OCI-LY1 (cell line): ENCODE data around the gene SPNS2.

ENCODE experiments used
- H2AFZ ChIP-seq: fragments of 200-600 bp; sonication (generic), shearing (Covaris generic); 2 replicates; pipeline ENCODE4 v1.6.0; 2014; ENCODE audit warnings: antibody characterized with exemption, mild to moderate bottlenecking, low read length
- H3F3A ChIP-seq: fragments of 200-600 bp; sonication (generic), shearing (Covaris generic); 2 replicates; pipeline ENCODE4 v1.6.0; 2014; ENCODE audit warnings: mild to moderate bottlenecking, antibody characterized with exemption, low read length, moderate library complexity; ENCODE audit not compliant: insufficient read depth
- H3K27ac ChIP-seq: fragments of 200-600 bp; sonication (generic); 2 replicates; pipeline ENCODE4 v1.5.1; 2014; ENCODE audit warnings: low read length, mixed run types, mild to moderate bottlenecking, low read depth; ENCODE audit not compliant: poor library complexity, severe bottlenecking
- H3K27me3 ChIP-seq: fragments of 200-600 bp; sonication (generic); 2 replicates; pipeline ENCODE4 v1.6.0; 2014; ENCODE audit warnings: antibody characterized with exemption, mild to moderate bottlenecking, low read length, moderate library complexity; ENCODE audit not compliant: insufficient read depth
- H3K36me3 ChIP-seq: fragments of 200-600 bp; sonication (generic); 2 replicates; pipeline ENCODE4 v1.6.1; 2014; ENCODE audit warnings: mild to moderate bottlenecking, antibody characterized with exemption, low read length, moderate library complexity, mixed read lengths; ENCODE audit not compliant: insufficient read depth
- H3K4me1 ChIP-seq: fragments of 200-600 bp; sonication (generic); 2 replicates; pipeline ENCODE4 v1.5.1; 2014; ENCODE audit warnings: mild to moderate bottlenecking, low read length, moderate library complexity; ENCODE audit not compliant: insufficient read depth, severe bottlenecking
- H3K4me2 ChIP-seq: fragments of 200-600 bp; sonication (generic), shearing (Covaris generic); 2 replicates; pipeline ENCODE4 v1.6.1; 2014; ENCODE audit warnings: low read length
- H3K4me3 ChIP-seq: fragments of 200-600 bp; sonication (generic); 2 replicates; pipeline ENCODE4 v1.5.1; 2014; ENCODE audit warnings: low read length, low read depth, mild to moderate bottlenecking, mixed read lengths; ENCODE audit not compliant: poor library complexity, severe bottlenecking
- H3K79me2 ChIP-seq: fragments of 200-600 bp; shearing (Covaris generic); 2 replicates; pipeline ENCODE4 v1.6.1; 2016; ENCODE audit warnings: mixed run types, low read length, mixed read lengths; ENCODE audit not compliant: insufficient read depth
- H3K9ac ChIP-seq: fragments of 200-600 bp; sonication (generic), shearing (Covaris generic); 2 replicates; pipeline ENCODE4 v1.6.1; 2014; ENCODE audit warnings: mild to moderate bottlenecking, low read length, mixed read lengths
- H3K9me2 ChIP-seq: fragments of 200-600 bp; sonication (generic), shearing (Covaris generic); 2 replicates; pipeline ENCODE4 v1.6.1; 2014; ENCODE audit warnings: low read depth, mild to moderate bottlenecking, low read length, mixed read lengths
- H3K9me3 ChIP-seq: fragments of 200-600 bp; shearing (Covaris generic); 2 replicates; pipeline ENCODE4 v1.6.1; 2014; ENCODE audit warnings: low read length, mixed read lengths
- H4K20me1 ChIP-seq: fragments of 200-600 bp; sonication (generic), shearing (Covaris generic); 2 replicates; pipeline ENCODE4 v1.6.0; 2016; ENCODE audit warnings: mild to moderate bottlenecking, low read length; ENCODE audit not compliant: insufficient read depth
- EZH2 ChIP-seq: fragments of 200-600 bp; sonication (generic), shearing (Covaris generic); IDR thresholded peaks from 2 replicates; pipeline ENCODE4 v1.8.0; 2017; ENCODE audit warnings: borderline replicate concordance, mixed run types, mild to moderate bottlenecking, antibody characterized with exemption, low read length, moderate library complexity, mixed read lengths
- TF ChIP-seq, protein P1 (sequence below): fragments of 200-600 bp; sonication (generic), shearing (Covaris generic); IDR thresholded peaks from 2 replicates; pipeline ENCODE4 v1.5.1; 2017; ENCODE audit warnings: mild to moderate bottlenecking, antibody characterized with exemption, low read length, moderate library complexity, mixed read lengths

Gene SPNS2

DNA sequence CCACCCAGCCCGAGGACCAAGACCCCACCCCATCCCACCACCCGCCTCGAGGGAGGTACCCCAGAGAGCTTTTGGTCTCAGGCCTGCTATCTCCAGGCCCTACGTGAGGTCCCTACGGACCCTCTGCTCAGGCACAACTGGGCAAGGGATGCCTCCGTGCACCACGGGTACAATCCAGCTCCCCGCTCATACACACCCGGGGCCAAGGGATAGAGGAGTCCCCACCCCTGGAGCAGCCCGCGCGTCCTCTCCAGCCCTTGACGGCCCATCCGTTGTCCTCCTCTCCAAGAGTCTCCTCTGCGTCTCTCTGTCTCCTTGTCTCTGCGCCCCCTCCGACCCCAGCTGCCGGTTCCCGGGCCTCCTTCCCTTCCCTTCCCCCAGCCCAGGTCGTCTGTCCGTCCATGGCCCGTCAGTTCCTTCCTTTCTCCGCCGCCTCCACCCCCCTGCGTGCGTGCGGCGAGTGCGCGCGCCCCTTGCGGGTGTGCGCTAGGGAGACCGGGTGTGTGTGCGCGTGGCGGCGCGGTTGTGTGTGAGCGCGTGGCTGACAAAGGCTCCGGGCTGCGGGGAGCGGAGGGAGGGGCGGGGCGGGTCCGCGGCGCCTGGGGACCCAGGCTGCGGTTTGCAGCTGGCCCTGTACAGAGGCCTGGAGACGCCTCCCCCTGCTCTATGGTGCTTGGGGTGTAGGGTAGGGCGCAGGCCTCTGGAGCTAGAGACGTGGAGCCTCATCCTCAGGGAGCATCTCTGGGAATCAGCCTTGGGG lies 930 bp downstream of the SPNS2 start:
- Histone ChIP-seq H3K4me1 (peaks cover 22% of the 10 kb centered on the region), H3K9me3 (no peaks in the 10 kb centered on the region), H3F3A (no peaks in the 10 kb centered on the region), H3K27me3 (peaks cover 16% of the 10 kb centered on the region), H3K9ac (no peak overlapping the region), H3K79me2 (no peaks in the 10 kb centered on the region), H3K4me3 (no peak overlapping the region), H3K9me2 (no peaks in the 10 kb centered on the region), H2AFZ (no peak overlapping the region), H3K36me3 (no peaks in the 10 kb centered on the region), H3K4me2 (peak overlapping the region; percentile 40; the same call in 1 of the 2 replicates), H4K20me1 (no peaks in the 10 kb centered on the region), H3K27ac (no peak overlapping the region)
- TF ChIP-seq EZH2, result no peak
- TF ChIP-seq, protein P1, sequence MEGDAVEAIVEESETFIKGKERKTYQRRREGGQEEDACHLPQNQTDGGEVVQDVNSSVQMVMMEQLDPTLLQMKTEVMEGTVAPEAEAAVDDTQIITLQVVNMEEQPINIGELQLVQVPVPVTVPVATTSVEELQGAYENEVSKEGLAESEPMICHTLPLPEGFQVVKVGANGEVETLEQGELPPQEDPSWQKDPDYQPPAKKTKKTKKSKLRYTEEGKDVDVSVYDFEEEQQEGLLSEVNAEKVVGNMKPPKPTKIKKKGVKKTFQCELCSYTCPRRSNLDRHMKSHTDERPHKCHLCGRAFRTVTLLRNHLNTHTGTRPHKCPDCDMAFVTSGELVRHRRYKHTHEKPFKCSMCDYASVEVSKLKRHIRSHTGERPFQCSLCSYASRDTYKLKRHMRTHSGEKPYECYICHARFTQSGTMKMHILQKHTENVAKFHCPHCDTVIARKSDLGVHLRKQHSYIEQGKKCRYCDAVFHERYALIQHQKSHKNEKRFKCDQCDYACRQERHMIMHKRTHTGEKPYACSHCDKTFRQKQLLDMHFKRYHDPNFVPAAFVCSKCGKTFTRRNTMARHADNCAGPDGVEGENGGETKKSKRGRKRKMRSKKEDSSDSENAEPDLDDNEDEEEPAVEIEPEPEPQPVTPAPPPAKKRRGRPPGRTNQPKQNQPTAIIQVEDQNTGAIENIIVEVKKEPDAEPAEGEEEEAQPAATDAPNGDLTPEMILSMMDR, result no peak

DNA sequence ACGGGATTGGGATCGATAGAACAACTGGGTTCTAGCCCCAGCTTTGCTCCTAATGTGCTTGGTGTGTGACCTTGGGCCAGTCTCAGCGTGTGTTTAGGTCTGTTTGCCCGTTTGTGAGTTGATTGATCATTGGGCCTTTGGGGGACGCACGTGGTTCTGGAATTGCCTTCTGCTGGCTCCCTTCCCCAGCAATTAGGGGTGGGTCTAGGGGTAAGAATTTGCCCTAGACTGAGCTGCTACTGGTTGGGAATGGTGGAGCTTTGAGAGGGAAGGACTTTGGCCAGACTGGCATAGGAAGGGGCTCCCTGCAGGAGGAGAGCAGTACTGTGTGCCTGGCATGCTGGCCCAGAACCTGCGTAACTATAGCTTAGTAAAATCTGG lies 1.5 kb downstream of the SPNS2 start:
- peak overlapping the region; percentile 40; the same call in 1 of the 2 replicates for H3K4me2 ChIP-seq

DNA sequence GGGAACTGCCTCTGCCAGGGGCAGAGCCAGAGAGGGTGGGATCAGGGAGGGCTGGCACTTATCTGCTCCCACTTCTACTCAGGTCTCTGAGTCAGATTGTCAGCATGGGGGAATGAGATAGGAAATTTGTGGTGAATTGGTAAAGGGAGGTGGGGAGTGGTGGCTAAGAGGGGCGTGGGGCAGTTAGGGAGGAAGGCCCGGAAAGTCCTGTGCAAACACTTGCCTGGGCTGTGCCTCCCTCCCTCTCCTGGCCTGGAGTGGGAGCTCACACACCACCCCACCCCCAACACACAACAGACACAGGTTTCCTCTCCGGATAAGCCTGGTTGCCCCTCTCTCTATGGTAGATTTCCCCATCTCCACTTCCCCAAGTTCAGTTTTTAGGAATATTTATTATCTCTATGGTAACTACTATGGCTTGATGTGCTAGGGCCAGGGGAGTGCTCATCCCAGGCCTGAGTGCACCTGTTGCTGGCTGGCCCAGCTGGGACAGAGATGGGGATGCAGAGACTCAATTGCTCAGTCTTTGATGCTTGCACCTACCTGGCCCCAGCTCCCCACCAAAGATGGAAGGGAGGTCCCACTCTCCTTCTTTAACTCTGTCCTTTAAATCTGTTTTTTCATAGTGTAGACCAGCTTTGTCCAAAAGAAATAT lies 2.7 kb downstream of the SPNS2 start:
- Histone ChIP-seq H3K9me3 (no peaks in the 10 kb centered on the region), H3K9ac (no peak overlapping the region), H2AFZ (no peak overlapping the region), H3K27me3 (peaks cover 16% of the 10 kb centered on the region), H3K4me1 (peaks cover 22% of the 10 kb centered on the region), H4K20me1 (no peaks in the 10 kb centered on the region), H3K4me3 (no peak overlapping the region), H3K79me2 (no peaks in the 10 kb centered on the region), H3K36me3 (no peaks in the 10 kb centered on the region), H3K9me2 (no peaks in the 10 kb centered on the region), H3F3A (no peaks in the 10 kb centered on the region), H3K27ac (no peak overlapping the region), H3K4me2 (no peak overlapping the region)
- TF ChIP-seq, protein P1, result no peak
- no peak for TF ChIP-seq EZH2

More for the DNA sequence above, 1.5 kb downstream of the SPNS2 start:
- H3K27me3 ChIP-seq, result peaks cover 16% of the 10 kb centered on the region
- H3K36me3 ChIP-seq, result no peaks in the 10 kb centered on the region
- H3K27ac ChIP-seq, result no peak overlapping the region
- H3K9me2 ChIP-seq, result no peaks in the 10 kb centered on the region
- no peaks in the 10 kb centered on the region for H4K20me1 ChIP-seq
- H3K79me2 ChIP-seq, result no peaks in the 10 kb centered on the region
- no peak overlapping the region for H3K9ac ChIP-seq
- H3K4me3 ChIP-seq, result no peak overlapping the region
- TF ChIP-seq, protein P1, result no peak
- H2AFZ ChIP-seq, result no peak overlapping the region
- H3F3A ChIP-seq, result no peaks in the 10 kb centered on the region
- H3K9me3 ChIP-seq, result no peaks in the 10 kb centered on the region
- peaks cover 22% of the 10 kb centered on the region for H3K4me1 ChIP-seq
